SK-N-SH treated with all-trans-retinoic acid at 6 μM for 48 hours (cell line): ENCODE measurements around the gene KBTBD3.

Source experiments
- ATAC-seq: fragments of 200-7000 bp; cut with Tn5 transposase; 3 replicates; pipeline ENCODE4 v1.9.1; 2020; ENCODE audit warnings: mild to moderate bottlenecking, moderate library complexity
- BACH2 ChIP-seq: fragments of 250-450 bp; sonication (Bioruptor Pico); IDR thresholded peaks from 2 replicates; pipeline ENCODE4 v1.9.0; 2021; ENCODE audit warnings: mild to moderate bottlenecking, borderline replicate concordance
- GLIS3 ChIP-seq: fragments of 250-450 bp; sonication (Bioruptor Pico); IDR thresholded peaks from 2 replicates; pipeline ENCODE4 v1.5.0; 2020; ENCODE audit warnings: mild to moderate bottlenecking, moderate library complexity
- ISL1 ChIP-seq: fragments of 250-450 bp; sonication (Bioruptor Pico); IDR thresholded peaks from 2 replicates; pipeline ENCODE4 v2.1.2; 2022; ENCODE audit warnings: mild to moderate bottlenecking, moderate library complexity
- OSR1 ChIP-seq: fragments of 250-450 bp; sonication (Bioruptor Pico); IDR thresholded peaks from 2 replicates; pipeline ENCODE4 v1.8.0; 2022; ENCODE audit warnings: moderate library complexity, mild to moderate bottlenecking, inconsistent platforms
- PPARA ChIP-seq: fragments of 250-450 bp; sonication (Bioruptor Pico); IDR thresholded peaks from 2 replicates; pipeline ENCODE4 v1.5.0; 2020; ENCODE audit warnings: mild to moderate bottlenecking, borderline replicate concordance
- TCF4 ChIP-seq: fragments of 250-450 bp; sonication (Bioruptor Pico); IDR thresholded peaks from 2 replicates; pipeline ENCODE4 v1.8.0; 2021; ENCODE audit warnings: mild to moderate bottlenecking, moderate library complexity, borderline replicate concordance
- TOX ChIP-seq: fragments of 250-450 bp; sonication (Bioruptor Pico); IDR thresholded peaks from 2 replicates; pipeline ENCODE4 v1.8.0; 2021; ENCODE audit warnings: mild to moderate bottlenecking, moderate library complexity, borderline replicate concordance
- ZC3H10 ChIP-seq: fragments of 250-450 bp; sonication (Bioruptor Pico); IDR thresholded peaks from 2 replicates; pipeline ENCODE4 v1.5.1; 2021; ENCODE audit warnings: mild to moderate bottlenecking, moderate library complexity
- ZNF8 ChIP-seq: fragments of 450-650 bp; formaldehyde crosslinking; IDR thresholded peaks from 2 replicates; pipeline ENCODE4 v1.5.0; 2020; ENCODE audit warnings: mild to moderate bottlenecking, moderate library complexity
- TF ChIP-seq, protein P1 (sequence below): fragments of 250-450 bp; sonication (Bioruptor Pico); IDR thresholded peaks from 2 replicates; pipeline ENCODE4 v1.5.1; 2021; ENCODE audit warnings: mild to moderate bottlenecking, moderate library complexity
- TF ChIP-seq, protein P2 (sequence below): fragments of 250-450 bp; sonication (Bioruptor Pico); IDR thresholded peaks from 2 replicates; pipeline ENCODE4 v1.5.0; 2020; ENCODE audit warnings: mild to moderate bottlenecking, moderate library complexity
- TF ChIP-seq, protein P3 (sequence below): fragments of 250-450 bp; sonication (Bioruptor Pico); IDR thresholded peaks from 2 replicates; pipeline ENCODE4 v1.8.0; 2020; ENCODE audit warnings: mild to moderate bottlenecking, moderate library complexity, borderline replicate concordance
- TF ChIP-seq, protein P4 (sequence below): fragments of 250-450 bp; sonication (Bioruptor Pico); IDR thresholded peaks from 2 replicates; pipeline ENCODE4 v1.5.1; 2020; ENCODE audit warnings: low read depth, mild to moderate bottlenecking, moderate library complexity
- TF ChIP-seq, protein P5 (sequence below): fragments of 250-450 bp; sonication (Bioruptor Pico); IDR thresholded peaks from 2 replicates; pipeline ENCODE4 v1.8.0; 2021; ENCODE audit warnings: low read depth, mild to moderate bottlenecking, moderate library complexity, borderline replicate concordance

The KBTBD3 gene, protein sequence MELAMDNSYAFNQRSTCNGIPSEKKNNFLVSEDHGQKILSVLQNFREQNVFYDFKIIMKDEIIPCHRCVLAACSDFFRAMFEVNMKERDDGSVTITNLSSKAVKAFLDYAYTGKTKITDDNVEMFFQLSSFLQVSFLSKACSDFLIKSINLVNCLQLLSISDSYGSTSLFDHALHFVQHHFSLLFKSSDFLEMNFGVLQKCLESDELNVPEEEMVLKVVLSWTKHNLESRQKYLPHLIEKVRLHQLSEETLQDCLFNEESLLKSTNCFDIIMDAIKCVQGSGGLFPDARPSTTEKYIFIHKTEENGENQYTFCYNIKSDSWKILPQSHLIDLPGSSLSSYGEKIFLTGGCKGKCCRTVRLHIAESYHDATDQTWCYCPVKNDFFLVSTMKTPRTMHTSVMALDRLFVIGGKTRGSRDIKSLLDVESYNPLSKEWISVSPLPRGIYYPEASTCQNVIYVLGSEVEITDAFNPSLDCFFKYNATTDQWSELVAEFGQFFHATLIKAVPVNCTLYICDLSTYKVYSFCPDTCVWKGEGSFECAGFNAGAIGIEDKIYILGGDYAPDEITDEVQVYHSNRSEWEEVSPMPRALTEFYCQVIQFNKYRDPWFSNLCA

DNA sequence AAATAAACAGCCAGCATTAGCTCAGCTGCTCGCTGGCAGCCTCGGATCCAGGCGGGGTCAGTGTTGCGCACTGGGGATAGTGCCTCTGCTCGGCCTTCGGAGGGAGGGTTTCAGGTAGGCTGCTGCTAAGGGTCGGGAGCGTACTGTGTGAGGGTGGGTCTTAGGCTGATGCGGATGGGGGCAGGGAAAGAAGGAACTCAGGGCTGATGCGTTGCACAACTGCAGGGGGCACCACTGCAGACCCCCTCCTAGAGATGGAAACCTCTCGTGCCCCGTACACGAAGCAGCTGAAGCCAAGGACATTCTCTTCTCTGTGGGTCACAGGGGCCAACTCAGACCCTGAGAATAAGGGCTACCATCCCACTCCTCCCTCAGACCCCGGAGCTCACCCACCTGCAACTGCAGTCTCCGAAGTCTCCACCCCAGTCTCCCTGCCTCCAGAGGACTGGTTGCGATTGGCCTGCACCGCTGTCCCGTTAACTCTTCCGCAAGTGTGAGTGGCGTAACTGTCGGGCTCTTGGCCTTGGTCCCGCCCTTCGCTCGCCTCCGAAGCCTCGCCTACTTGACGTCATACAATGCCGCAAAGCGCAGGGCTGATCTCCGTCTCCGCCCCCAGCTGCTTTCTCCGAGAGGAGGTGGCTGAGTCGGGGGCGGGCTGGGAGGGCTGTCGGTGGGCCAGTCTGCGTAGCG lies at the start of gene KBTBD3:
Gene KBTBD3 (minus strand): TSS at position 429 of the 690 bp plus-strand sequence. CDS start 18,250 bp downstream, outside the sequence.
- TF ChIP-seq, protein P1, sequence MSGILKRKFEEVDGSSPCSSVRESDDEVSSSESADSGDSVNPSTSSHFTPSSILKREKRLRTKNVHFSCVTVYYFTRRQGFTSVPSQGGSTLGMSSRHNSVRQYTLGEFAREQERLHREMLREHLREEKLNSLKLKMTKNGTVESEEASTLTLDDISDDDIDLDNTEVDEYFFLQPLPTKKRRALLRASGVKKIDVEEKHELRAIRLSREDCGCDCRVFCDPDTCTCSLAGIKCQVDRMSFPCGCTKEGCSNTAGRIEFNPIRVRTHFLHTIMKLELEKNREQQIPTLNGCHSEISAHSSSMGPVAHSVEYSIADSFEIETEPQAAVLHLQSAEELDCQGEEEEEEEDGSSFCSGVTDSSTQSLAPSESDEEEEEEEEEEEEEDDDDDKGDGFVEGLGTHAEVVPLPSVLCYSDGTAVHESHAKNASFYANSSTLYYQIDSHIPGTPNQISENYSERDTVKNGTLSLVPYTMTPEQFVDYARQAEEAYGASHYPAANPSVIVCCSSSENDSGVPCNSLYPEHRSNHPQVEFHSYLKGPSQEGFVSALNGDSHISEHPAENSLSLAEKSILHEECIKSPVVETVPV: no peak
- TF ChIP-seq OSR1 (CRISPR knock-in tag): no peak
- TF ChIP-seq, protein P2, sequence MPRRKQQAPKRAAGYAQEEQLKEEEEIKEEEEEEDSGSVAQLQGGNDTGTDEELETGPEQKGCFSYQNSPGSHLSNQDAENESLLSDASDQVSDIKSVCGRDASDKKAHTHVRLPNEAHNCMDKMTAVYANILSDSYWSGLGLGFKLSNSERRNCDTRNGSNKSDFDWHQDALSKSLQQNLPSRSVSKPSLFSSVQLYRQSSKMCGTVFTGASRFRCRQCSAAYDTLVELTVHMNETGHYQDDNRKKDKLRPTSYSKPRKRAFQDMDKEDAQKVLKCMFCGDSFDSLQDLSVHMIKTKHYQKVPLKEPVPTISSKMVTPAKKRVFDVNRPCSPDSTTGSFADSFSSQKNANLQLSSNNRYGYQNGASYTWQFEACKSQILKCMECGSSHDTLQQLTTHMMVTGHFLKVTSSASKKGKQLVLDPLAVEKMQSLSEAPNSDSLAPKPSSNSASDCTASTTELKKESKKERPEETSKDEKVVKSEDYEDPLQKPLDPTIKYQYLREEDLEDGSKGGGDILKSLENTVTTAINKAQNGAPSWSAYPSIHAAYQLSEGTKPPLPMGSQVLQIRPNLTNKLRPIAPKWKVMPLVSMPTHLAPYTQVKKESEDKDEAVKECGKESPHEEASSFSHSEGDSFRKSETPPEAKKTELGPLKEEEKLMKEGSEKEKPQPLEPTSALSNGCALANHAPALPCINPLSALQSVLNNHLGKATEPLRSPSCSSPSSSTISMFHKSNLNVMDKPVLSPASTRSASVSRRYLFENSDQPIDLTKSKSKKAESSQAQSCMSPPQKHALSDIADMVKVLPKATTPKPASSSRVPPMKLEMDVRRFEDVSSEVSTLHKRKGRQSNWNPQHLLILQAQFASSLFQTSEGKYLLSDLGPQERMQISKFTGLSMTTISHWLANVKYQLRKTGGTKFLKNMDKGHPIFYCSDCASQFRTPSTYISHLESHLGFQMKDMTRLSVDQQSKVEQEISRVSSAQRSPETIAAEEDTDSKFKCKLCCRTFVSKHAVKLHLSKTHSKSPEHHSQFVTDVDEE: 0 out of 2 replicates have a peak, but pooled peaks have one; percentile 44
- TF ChIP-seq, protein P3, sequence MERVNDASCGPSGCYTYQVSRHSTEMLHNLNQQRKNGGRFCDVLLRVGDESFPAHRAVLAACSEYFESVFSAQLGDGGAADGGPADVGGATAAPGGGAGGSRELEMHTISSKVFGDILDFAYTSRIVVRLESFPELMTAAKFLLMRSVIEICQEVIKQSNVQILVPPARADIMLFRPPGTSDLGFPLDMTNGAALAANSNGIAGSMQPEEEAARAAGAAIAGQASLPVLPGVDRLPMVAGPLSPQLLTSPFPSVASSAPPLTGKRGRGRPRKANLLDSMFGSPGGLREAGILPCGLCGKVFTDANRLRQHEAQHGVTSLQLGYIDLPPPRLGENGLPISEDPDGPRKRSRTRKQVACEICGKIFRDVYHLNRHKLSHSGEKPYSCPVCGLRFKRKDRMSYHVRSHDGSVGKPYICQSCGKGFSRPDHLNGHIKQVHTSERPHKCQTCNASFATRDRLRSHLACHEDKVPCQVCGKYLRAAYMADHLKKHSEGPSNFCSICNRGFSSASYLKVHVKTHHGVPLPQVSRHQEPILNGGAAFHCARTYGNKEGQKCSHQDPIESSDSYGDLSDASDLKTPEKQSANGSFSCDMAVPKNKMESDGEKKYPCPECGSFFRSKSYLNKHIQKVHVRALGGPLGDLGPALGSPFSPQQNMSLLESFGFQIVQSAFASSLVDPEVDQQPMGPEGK (CRISPR knock-in tag): no peak
- ATAC-seq: peak; percentile 96

DNA sequence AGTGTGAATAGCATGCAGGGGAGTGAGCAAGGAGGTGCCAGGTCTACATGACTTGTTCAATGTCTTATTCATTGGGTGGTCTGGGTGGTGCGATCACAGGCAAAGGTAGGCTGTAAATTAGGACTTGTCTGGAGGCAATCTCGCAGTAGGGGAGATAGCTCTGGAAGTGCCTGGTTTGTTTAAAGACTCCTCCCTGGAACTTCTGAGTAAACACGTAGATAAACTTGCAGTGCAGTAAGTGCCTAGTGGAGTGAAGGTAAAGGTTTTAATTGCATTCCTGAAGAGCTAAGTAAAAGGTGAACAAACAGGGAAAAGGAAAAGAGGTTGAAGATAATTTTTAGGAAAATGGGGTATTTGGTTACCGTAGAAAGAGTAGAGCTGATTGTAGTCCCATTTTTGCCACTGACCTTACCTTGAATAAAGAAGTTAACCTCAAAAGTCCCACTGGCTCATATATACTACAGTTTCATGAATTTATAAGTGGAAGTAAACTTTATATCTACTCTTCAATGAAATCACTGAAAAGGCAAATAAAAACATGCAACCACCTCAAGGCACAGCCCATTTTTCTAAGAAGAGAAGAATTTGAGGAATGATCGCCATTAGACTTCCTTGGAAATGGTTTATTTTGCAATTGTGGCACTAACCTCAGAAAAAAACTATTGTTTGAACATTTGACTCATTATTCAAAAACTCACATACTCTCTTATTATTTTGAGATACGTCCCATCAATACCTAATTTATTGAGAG lies 44.6 kb upstream of the KBTBD3 start:
- ATAC-seq: no peak
- TF ChIP-seq GLIS3 (CRISPR knock-in tag) (no peak), ZNF8 (no peak)

DNA sequence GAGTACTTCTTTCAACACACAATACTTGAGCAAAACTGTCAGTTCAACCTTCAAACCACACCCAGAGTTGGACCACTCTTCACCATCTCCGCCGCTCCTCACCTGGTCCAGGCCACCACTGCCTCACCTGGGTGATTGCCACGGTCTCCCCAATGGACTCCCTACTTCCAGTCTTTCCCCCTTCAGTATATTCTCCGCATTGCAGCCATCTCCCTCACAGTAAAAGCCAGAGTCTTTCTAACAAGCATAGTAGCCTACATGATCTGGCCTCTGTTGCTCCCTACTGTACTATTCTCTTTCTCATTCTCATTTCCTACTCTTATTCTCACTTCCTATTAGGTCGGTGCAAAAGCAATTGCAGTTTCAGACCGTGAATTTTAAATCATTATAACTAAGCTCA lies 28.8 kb upstream of the KBTBD3 start:
- no peak for ATAC-seq

More for the DNA sequence above, 28.8 kb upstream of the KBTBD3 start:
- TF ChIP-seq TOX (CRISPR knock-in tag): no peak
- TF ChIP-seq, protein P4, sequence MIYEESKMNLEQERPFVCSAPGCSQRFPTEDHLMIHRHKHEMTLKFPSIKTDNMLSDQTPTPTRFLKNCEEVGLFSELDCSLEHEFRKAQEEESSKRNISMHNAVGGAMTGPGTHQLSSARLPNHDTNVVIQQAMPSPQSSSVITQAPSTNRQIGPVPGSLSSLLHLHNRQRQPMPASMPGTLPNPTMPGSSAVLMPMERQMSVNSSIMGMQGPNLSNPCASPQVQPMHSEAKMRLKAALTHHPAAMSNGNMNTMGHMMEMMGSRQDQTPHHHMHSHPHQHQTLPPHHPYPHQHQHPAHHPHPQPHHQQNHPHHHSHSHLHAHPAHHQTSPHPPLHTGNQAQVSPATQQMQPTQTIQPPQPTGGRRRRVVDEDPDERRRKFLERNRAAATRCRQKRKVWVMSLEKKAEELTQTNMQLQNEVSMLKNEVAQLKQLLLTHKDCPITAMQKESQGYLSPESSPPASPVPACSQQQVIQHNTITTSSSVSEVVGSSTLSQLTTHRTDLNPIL (CRISPR knock-in tag): no peak
- TF ChIP-seq PPARA: no peak
- no peak for TF ChIP-seq ISL1 (CRISPR knock-in tag)
- TF ChIP-seq ZC3H10: no peak
- TF ChIP-seq OSR1 (CRISPR knock-in tag): no peak
- TF ChIP-seq, protein P5, sequence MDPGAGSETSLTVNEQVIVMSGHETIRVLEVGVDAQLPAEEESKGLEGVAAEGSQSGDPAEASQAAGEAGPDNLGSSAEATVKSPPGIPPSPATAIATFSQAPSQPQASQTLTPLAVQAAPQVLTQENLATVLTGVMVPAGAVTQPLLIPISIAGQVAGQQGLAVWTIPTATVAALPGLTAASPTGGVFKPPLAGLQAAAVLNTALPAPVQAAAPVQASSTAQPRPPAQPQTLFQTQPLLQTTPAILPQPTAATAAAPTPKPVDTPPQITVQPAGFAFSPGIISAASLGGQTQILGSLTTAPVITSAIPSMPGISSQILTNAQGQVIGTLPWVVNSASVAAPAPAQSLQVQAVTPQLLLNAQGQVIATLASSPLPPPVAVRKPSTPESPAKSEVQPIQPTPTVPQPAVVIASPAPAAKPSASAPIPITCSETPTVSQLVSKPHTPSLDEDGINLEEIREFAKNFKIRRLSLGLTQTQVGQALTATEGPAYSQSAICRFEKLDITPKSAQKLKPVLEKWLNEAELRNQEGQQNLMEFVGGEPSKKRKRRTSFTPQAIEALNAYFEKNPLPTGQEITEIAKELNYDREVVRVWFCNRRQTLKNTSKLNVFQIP (CRISPR knock-in tag): no peak
- no peak for TF ChIP-seq TCF4 (CRISPR knock-in tag)
- TF ChIP-seq ZNF8: no peak
- TF ChIP-seq BACH2 (CRISPR knock-in tag): no peak
- TF ChIP-seq, protein P1: no peak
- TF ChIP-seq, all 23 proteins: peak for 0
